Mesendoderm (in vitro differentiated cells): ENCODE measurements around the gene TMEM203.

Source experiments
- DNase-seq: peaks from one replicate; pipeline ENCODE4 v3.0.0; 2013
- H2AK5ac ChIP-seq: 2 replicates; pipeline ENCODE4 v1.6.1; 2013; ENCODE audit warnings: low read length, inconsistent platforms
- H2BK120ac ChIP-seq: 2 replicates; pipeline ENCODE4 v1.6.1; 2013; ENCODE audit warnings: low read depth, mild to moderate bottlenecking, low read length, moderate library complexity, mixed read lengths
- H2BK15ac ChIP-seq: replicated peaks from 2 replicates; pipeline ENCODE4 v1.6.1; 2013; ENCODE audit warnings: low read depth, mild to moderate bottlenecking, moderate library complexity
- H2BK5ac ChIP-seq: 2 replicates; pipeline ENCODE4 v1.6.1; 2013; ENCODE audit warnings: low read length, inconsistent platforms
- H3K18ac ChIP-seq: 2 replicates; pipeline ENCODE4 v1.6.1; 2013; ENCODE audit warnings: mild to moderate bottlenecking, low read length, mixed read lengths
- H3K23ac ChIP-seq: one replicate; pipeline ENCODE4 v1.6.1; 2013; ENCODE audit warnings: low read length
- H3K27ac ChIP-seq: 2 replicates; pipeline ENCODE4 v1.5.1; 2013; ENCODE audit warnings: low read depth, mild to moderate bottlenecking, inconsistent platforms, low read length, moderate library complexity
- H3K27me3 ChIP-seq: 2 replicates; pipeline ENCODE4 v1.6.1; 2013; ENCODE audit warnings: low read length, control low read depth, mild to moderate bottlenecking, inconsistent platforms; ENCODE audit not compliant: insufficient read depth, poor library complexity
- H3K36me3 ChIP-seq: 2 replicates; pipeline ENCODE4 v1.6.1; 2013; ENCODE audit warnings: low read length, inconsistent platforms; ENCODE audit not compliant: control insufficient read depth, insufficient read depth
- H3K4ac ChIP-seq: one replicate; pipeline ENCODE4 v1.6.1; 2013; ENCODE audit warnings: low read depth, mild to moderate bottlenecking, low read length, moderate library complexity
- H3K4me1 ChIP-seq: 2 replicates; pipeline ENCODE4 v1.6.1; 2013; ENCODE audit warnings: low read depth, low read length, inconsistent platforms; ENCODE audit not compliant: control insufficient read depth
- H3K4me2 ChIP-seq: 2 replicates; pipeline ENCODE4 v1.6.1; 2013; ENCODE audit warnings: low read length
- H3K4me3 ChIP-seq: 2 replicates; pipeline ENCODE4 v1.5.1; 2013; ENCODE audit warnings: mild to moderate bottlenecking, low read length
- H3K56ac ChIP-seq: one replicate; pipeline ENCODE4 v1.6.1; 2013; ENCODE audit warnings: low read length
- H3K79me1 ChIP-seq: 2 replicates; pipeline ENCODE4 v1.6.1; 2013; ENCODE audit warnings: low read length, inconsistent platforms
- H3K79me2 ChIP-seq: 2 replicates; pipeline ENCODE4 v1.6.1; 2013; ENCODE audit warnings: mild to moderate bottlenecking, low read length; ENCODE audit not compliant: control insufficient read depth, insufficient read depth
- H3K9ac ChIP-seq: 2 replicates; pipeline ENCODE4 v1.6.1; 2013; ENCODE audit warnings: low read length, inconsistent platforms
- H4K5ac ChIP-seq: one replicate; pipeline ENCODE4 v1.6.1; 2013; ENCODE audit warnings: low read length
- H4K8ac ChIP-seq: one replicate; pipeline ENCODE4 v1.6.1; 2013; ENCODE audit warnings: low read depth, mild to moderate bottlenecking, control low read depth, low read length, moderate library complexity
- WGBS: extraction: QIAGEN DNeasy Blood & Tissue Kit; methylation state at CpG from one replicate; pipeline ENCODE4 v1.1.7; 2013; ENCODE audit warnings: low lambda C conversion rate, missing lambda C conversion rate; ENCODE audit not compliant: insufficient coverage; ENCODE audit errors: extremely low coverage; 5-methylcytosine and 5-hydroxymethylcytosine counted together

Gene TMEM203

DNA sequence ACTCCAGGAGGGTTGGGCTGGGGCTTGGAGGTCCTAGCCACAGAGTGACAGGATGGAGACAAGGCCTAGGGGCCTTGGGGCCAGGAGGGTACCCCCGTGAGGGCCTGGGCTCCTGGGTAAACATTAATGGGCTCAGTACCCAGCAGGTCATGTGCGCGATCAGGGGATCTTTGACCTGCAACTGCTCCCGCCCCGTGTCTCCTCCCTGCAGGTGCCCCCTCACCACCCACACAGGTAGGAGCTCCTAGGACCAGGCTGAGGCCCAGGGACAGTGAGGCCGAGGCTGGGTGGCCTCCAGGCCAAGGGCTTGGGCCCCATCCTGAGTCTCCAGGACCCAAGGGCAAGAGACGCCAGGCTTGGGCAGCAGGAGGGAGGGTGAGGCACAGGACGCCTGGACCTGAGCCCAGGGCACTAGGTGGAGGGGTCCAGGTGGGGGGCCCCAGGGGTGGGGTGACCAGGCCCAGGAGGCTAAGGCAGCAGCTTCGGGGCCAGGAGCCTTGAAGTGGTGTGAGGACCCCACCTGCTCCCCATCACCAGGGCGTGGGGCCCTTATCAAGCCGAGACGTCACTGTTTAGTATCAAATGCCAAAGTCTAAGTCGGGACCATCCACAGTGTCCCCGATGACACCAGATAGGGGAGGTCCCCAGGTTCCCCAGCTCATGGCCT is 25.4 kb upstream of the TMEM203 start, which contains the start of gene SLC34A3:
Gene SLC34A3 (plus strand): TSS at position 197 of the 667 bp plus-strand sequence. CDS start 802 bp downstream, outside the sequence.
- Histone ChIP-seq H3K4ac (no peak within 1 kb of the TSS), H3K79me2 (no peaks in the 10 kb centered on the region), H3K79me1 (no peaks in the 10 kb centered on the region), H3K4me1 (no peaks in the 10 kb centered on the region), H4K8ac (no peak within 1 kb of the TSS), H3K27ac (no peak within 1 kb of the TSS), H2BK120ac (no peak within 1 kb of the TSS), H3K56ac (no peak within 1 kb of the TSS), H3K27me3 (no peaks in the 10 kb centered on the region), H3K4me3 (no peak within 1 kb of the TSS), H3K18ac (no peak within 1 kb of the TSS), H3K23ac (no peak within 1 kb of the TSS), H2BK5ac (no peak within 1 kb of the TSS), H2AK5ac (no peak within 1 kb of the TSS), H3K4me2 (no peak within 1 kb of the TSS), H3K36me3 (no peaks in the 10 kb centered on the region), H3K9ac (no peak within 1 kb of the TSS), H4K5ac (no peak within 1 kb of the TSS), H2BK15ac (no peak within 1 kb of the TSS)
- WGBS, result no CpG with 5 or more reads among the region's 14 CpGs
- DNase-seq, result no peak

DNA sequence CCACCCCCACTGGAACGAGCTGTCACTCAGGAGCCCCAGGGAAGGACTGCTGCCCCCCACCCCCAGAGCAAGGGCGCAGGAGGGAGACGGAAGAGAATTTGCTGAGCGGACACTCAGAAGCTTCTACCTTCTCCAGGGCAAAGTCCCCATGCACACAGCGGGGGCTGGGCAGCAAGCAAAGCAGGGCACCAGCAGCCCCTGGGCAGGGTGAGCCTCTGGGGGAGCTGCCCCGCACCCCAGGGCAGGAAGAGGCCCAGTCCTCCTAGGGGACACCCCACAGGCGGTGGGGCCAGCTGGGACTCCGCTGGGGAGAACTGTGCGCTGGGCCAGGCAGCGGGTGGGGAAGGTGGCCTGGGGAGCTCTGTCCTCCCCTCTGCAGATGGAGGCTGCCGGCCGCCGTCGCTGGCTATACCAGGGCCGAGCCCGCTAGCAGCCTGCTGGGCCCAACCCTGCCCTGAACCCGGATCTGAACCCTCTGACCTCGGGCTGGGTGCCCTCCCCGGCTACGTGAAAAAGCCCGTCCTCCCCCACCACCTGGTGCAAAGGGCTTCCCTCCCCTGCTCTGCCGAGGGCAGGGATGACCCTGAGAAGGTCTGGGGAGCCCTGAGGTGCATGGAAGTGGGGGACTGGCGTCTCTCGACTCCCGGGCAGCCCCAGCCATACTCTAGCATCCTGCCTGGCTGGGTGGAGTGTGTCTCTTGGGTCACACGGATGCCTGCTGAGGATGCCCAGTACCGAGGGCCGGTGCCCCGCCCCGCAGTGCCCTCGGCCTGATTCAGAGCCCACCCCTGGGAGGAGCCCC is 24.7 kb upstream of the TMEM203 start:
- Histone ChIP-seq H4K5ac (no peak overlapping the region), H3K4ac (no peak overlapping the region), H3K79me2 (no peaks in the 10 kb centered on the region), H3K4me3 (no peak overlapping the region), H3K4me1 (no peaks in the 10 kb centered on the region), H2BK15ac (no peak overlapping the region), H3K27me3 (no peaks in the 10 kb centered on the region), H2BK120ac (no peak overlapping the region), H3K9ac (no peak overlapping the region), H3K27ac (no peak overlapping the region), H3K23ac (no peak overlapping the region), H3K79me1 (no peaks in the 10 kb centered on the region), H2BK5ac (no peak overlapping the region), H3K4me2 (no peak overlapping the region), H3K56ac (no peak overlapping the region), H2AK5ac (no peak overlapping the region), H3K36me3 (no peaks in the 10 kb centered on the region), H4K8ac (no peak overlapping the region), H3K18ac (no peak overlapping the region)
- no peak for DNase-seq
- no CpG with 5 or more reads among the region's 31 CpGs for WGBS

DNA sequence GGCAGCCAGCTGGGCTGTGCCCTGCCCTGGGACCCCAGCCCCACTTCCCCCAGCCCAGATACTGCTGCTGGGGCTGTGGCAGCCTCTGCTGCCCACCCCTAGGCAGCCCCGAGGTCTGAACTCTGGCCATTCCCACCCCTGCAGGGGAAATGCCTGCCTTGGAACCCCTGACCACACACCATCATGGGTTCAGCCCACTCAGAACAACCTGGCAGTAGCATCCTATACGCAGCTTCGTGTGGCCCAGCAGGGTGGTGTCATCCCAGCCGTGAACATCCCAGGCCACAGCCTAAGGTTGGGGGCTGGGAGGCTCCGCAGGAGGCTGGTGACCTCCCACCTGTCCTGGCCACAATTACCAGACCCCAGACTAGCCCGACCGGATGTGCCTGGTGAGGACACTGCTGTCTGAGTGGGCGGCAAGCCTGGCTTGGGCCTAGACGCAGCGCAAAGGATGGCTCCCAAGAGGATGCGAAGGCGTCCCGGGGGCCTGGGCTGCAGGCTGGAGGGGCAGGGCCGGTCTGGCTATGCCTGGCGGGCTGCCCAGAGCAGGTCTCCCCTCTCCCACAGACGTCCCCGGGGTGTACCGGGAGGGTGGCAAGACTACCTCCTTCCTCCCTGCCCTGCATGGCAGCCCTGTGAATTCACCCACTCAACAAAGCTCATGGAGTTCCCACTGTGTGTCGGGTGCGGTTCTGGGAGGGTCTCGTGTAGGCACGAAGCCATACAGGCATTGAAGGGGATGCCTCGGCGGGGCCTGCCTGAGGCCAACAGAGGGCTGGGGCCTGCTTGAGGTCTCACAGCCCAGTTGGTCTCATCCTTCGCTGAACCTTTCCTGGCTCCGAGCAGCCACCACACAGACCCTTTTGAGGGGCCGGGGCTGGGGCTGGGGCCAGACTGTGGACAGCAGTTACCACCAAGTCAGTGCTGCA is 23.8 kb upstream of the TMEM203 start:
- no peak overlapping the region for H3K23ac ChIP-seq
- H3K79me1 ChIP-seq, result no peaks in the 10 kb centered on the region
- no peak overlapping the region for H2BK15ac ChIP-seq
- no peak overlapping the region for H3K4ac ChIP-seq
- H3K4me3 ChIP-seq, result no peak overlapping the region
- DNase-seq, result no peak
- no peak overlapping the region for H4K5ac ChIP-seq
- no peaks in the 10 kb centered on the region for H3K36me3 ChIP-seq
- no peak overlapping the region for H3K18ac ChIP-seq
- H2BK120ac ChIP-seq, result no peak overlapping the region
- H2AK5ac ChIP-seq, result no peak overlapping the region
- no peaks in the 10 kb centered on the region for H3K27me3 ChIP-seq
- H3K4me1 ChIP-seq, result no peaks in the 10 kb centered on the region
- no peak overlapping the region for H3K27ac ChIP-seq
- H3K9ac ChIP-seq, result no peak overlapping the region
- H3K4me2 ChIP-seq, result no peak overlapping the region
- no peak overlapping the region for H3K56ac ChIP-seq
- no peaks in the 10 kb centered on the region for H3K79me2 ChIP-seq
- H2BK5ac ChIP-seq, result no peak overlapping the region
- H4K8ac ChIP-seq, result no peak overlapping the region
- WGBS, result no CpG with 5 or more reads among the region's 27 CpGs

DNA sequence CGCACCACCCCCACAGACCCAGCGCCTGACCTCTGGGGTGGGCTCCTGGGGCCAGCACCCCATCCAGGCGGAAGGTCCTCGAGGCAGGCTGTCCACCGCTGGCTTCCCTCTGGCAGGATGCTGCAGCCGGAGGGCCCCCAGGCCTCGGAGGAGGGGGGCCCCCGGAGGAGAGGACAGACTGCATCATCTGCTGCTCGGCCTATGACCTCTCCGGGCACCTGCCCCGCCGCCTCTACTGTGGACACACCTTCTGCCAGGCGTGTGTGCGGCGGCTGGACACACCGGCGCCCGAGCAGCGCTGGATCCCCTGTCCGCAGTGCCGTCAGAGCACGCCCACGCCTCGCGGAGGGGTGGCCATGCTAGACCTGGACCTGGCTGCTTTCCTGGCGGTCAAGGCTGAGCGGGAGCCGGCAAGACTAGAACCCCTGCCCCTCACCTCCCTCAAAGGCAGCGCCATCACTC is 23.1 kb upstream of the TMEM203 start:
- H3K4me3 ChIP-seq, result no peak overlapping the region
- no peak overlapping the region for H2AK5ac ChIP-seq
- no peak overlapping the region for H3K18ac ChIP-seq
- no peak overlapping the region for H3K23ac ChIP-seq
- no peak overlapping the region for H3K27ac ChIP-seq
- H3K56ac ChIP-seq, result no peak overlapping the region
- H3K4me2 ChIP-seq, result no peak overlapping the region
- no peaks in the 10 kb centered on the region for H3K79me2 ChIP-seq
- no peaks in the 10 kb centered on the region for H3K79me1 ChIP-seq
- H4K8ac ChIP-seq, result no peak overlapping the region
- H3K27me3 ChIP-seq, result no peaks in the 10 kb centered on the region
- no peak overlapping the region for H3K4ac ChIP-seq
- H2BK15ac ChIP-seq, result no peak overlapping the region
- H3K4me1 ChIP-seq, result no peaks in the 10 kb centered on the region
- DNase-seq, result no peak
- no CpG with 5 or more reads among the region's 29 CpGs for WGBS
- H2BK120ac ChIP-seq, result no peak overlapping the region
- no peak overlapping the region for H3K9ac ChIP-seq
- no peak overlapping the region for H4K5ac ChIP-seq
- no peak overlapping the region for H2BK5ac ChIP-seq
- H3K36me3 ChIP-seq, result no peaks in the 10 kb centered on the region

DNA sequence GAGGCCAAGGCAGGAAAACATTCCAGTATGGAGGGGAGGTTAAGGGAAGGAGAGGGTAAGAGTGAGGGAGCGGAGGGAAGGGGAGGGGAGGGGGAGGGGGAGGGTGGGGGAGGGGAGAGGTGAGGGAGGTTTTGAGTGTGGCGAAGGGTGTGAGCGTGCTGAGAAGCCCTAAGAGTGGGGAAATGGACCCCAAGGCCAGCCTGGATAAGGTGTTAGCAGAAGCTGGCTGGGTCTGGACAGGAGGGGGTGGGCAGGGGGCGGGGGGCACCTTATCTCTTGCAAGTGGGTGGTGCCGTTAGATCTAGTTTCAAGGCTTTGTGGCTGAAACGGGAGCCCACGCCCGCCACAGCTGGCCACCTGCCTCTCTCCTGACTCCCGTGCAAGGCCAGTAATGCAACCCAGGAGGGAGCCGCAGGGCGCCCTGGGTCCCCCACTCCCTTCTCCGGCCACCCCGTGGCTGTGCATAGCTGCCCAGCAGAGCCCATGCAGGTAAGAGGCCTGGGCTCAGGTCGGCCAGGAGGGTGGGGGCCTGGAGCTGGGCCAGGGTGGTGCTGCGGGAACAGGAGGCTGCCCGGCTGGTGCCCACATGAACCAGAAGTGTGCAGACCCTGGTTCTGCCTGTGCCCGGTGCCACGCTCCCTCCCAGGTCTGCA is 22.5 kb upstream of the TMEM203 start:
- H3K4me3 ChIP-seq, result no peak overlapping the region
- no peak overlapping the region for H3K27ac ChIP-seq
- H2BK5ac ChIP-seq, result no peak overlapping the region
- no peak overlapping the region for H3K4me2 ChIP-seq
- H3K79me2 ChIP-seq, result no peaks in the 10 kb centered on the region
- no peaks in the 10 kb centered on the region for H3K79me1 ChIP-seq
- H2BK15ac ChIP-seq, result no peak overlapping the region
- no peak overlapping the region for H4K5ac ChIP-seq
- H3K4me1 ChIP-seq, result no peaks in the 10 kb centered on the region
- no peak overlapping the region for H3K9ac ChIP-seq
- H3K27me3 ChIP-seq, result no peaks in the 10 kb centered on the region
- no peak overlapping the region for H2AK5ac ChIP-seq
- H4K8ac ChIP-seq, result no peak overlapping the region
- H3K4ac ChIP-seq, result no peak overlapping the region
- no peak overlapping the region for H2BK120ac ChIP-seq
- H3K18ac ChIP-seq, result no peak overlapping the region
- no peak overlapping the region for H3K23ac ChIP-seq
- no peak for DNase-seq
- no CpG with 5 or more reads among the region's 18 CpGs for WGBS
- no peak overlapping the region for H3K56ac ChIP-seq
- no peaks in the 10 kb centered on the region for H3K36me3 ChIP-seq
